Measurements from ENCODE around the gene LIFR.

LIFR gene

DNA sequence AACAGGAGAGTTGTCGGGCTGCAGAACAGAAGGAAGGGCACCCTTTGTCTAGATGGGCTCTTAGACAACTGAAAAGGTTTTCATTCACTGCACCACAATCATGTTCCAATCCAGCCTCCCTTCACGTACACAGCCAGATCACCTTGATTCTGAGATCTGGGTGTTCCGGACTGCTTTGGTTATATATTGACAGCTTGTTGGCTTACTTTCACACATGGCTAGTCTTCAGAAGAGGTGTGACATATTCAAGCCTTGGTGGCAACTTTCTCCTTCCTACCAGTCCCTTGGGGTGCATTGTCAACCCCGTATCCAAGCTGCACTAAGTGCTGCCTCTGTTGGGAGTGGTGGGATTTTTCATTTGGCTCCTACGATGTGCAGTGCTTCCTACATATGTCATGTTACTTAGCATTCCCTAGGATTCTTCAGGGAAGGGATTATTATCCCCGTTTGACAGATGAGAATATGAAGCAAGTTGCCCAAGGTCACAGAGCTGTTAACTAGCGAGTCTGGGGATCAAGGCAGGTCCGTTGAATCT lies 100.6 kb downstream of the LIFR start:
- TF ChIP-seq, protein P1, sequence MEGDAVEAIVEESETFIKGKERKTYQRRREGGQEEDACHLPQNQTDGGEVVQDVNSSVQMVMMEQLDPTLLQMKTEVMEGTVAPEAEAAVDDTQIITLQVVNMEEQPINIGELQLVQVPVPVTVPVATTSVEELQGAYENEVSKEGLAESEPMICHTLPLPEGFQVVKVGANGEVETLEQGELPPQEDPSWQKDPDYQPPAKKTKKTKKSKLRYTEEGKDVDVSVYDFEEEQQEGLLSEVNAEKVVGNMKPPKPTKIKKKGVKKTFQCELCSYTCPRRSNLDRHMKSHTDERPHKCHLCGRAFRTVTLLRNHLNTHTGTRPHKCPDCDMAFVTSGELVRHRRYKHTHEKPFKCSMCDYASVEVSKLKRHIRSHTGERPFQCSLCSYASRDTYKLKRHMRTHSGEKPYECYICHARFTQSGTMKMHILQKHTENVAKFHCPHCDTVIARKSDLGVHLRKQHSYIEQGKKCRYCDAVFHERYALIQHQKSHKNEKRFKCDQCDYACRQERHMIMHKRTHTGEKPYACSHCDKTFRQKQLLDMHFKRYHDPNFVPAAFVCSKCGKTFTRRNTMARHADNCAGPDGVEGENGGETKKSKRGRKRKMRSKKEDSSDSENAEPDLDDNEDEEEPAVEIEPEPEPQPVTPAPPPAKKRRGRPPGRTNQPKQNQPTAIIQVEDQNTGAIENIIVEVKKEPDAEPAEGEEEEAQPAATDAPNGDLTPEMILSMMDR (IDR thresholded peaks at IDR 0.05; ENCODE audit: low read depth, low read length, missing control alignments) = no peak

DNA sequence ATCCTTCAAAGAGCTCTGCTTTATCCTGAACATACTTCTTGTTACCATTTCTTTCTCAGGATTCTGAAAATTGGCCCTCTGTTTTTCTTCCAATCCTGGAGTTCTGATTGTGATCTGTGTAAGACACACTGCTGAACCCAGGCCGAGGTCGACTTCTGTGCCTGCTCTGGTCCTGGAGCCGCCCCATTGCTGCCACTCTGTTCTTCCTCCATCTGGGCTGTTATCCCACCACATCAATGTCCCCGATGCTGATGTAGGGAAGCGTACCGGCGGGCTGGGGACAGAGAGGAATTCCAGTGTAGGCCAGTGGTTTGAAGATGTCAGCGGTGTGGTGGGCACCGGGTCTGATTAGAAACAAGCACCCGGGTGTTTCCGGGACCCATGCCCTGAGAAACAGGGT lies 102.5 kb downstream of the LIFR start:
- H3K4me3 ChIP-seq (replicated peaks; ENCODE audit: low read depth, low read length) = no peak overlapping the region

More for the DNA sequence above, 100.6 kb downstream of the LIFR start:
- DNase-seq (ENCODE audit: extremely low read depth, low read depth) = no peak
- H3K4me3 ChIP-seq (replicated peaks; ENCODE audit: low read depth, low read length) = no peak overlapping the region

DNA sequence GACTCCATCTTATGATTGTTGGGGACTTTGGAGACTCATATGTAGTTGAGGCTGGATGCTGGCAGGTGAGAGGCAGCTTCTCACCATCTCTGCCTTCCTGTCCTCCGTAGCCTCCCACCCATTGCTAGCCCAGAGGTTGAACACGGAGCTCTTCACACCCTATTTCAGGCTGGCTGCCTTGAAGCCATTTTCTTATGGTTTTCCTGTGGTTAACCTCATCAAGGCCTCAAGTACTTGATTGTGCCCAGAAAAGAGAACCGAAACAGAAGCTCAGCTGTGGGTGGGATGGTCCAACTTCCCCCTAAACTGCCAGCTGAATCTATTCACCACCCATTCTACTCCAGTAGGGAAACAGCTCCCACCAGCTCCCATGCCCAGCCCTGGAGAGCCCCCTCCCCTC lies 102.9 kb downstream of the LIFR start:
- no peak for DNase-seq (ENCODE audit: extremely low read depth, low read depth)
- TF ChIP-seq, protein P1 (IDR thresholded peaks at IDR 0.05; ENCODE audit: low read depth, low read length, missing control alignments) = no peak
- H3K4me3 ChIP-seq (replicated peaks; ENCODE audit: low read depth, low read length) = no peak overlapping the region

More for the DNA sequence above, 102.5 kb downstream of the LIFR start:
- TF ChIP-seq, protein P1 (IDR thresholded peaks at IDR 0.05; ENCODE audit: low read depth, low read length, missing control alignments) = no peak
- no peak for DNase-seq (ENCODE audit: extremely low read depth, low read depth)

DNA sequence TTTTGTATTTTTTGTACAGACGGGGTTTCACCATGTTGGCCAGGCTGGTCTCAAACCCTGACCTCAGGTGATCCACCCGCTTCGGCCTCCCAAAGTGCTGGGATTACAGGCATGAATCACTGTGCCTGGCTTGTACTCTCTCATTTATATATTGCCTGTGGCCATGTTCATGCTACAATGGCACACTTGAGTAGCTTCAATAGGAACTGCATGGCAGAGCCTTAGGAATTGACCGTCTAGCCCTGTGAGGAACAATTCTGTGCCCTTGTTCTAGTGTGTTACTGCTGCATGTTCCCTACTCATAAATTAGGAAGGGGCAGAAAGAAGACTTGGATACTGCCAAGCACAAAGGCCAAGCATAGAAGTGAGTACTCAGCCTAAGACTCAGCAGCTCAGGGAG lies 104.2 kb downstream of the LIFR start:
- H3K4me3 ChIP-seq (replicated peaks; ENCODE audit: low read depth, low read length) = no peak overlapping the region
- DNase-seq (ENCODE audit: extremely low read depth, low read depth) = no peak
- TF ChIP-seq, protein P1 (IDR thresholded peaks at IDR 0.05; ENCODE audit: low read depth, low read length, missing control alignments) = no peak

DNA sequence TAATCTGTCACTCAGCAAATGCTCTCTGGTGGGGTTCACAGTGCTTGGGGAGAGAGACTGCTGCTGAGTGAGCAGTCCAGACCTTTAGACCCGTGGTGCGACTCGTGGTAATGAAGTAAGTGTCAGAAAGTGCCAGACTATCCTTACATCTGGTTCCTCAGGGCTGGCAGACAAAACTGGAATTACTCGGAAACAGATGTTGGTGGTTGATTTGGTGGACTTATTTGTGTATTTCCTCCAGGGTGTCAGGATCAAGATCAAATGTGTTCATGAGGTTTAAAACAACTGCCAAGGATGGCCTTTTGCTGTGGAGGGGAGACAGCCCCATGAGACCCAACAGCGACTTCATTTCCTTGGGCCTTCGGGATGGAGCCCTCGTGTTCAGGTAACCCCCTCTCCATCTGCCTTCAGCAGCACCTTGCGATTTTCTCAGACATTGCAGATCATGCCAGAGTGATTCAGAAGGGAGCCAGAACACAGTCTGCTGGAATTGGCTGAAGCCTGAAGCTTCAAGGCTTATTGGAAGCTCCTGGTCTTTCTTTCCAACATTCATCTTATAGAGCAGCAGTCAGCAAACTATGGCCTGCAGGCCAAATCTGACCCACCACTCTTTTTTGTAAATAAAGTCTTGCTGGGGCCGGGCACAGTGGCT lies 105.2 kb downstream of the LIFR start:
- peak; percentile 75 for DNase-seq (ENCODE audit: extremely low read depth, low read depth)
- TF ChIP-seq, protein P1 (IDR thresholded peaks at IDR 0.05; ENCODE audit: low read depth, low read length, missing control alignments) = no peak
- no peak overlapping the region for H3K4me3 ChIP-seq (replicated peaks; ENCODE audit: low read depth, low read length)

DNA sequence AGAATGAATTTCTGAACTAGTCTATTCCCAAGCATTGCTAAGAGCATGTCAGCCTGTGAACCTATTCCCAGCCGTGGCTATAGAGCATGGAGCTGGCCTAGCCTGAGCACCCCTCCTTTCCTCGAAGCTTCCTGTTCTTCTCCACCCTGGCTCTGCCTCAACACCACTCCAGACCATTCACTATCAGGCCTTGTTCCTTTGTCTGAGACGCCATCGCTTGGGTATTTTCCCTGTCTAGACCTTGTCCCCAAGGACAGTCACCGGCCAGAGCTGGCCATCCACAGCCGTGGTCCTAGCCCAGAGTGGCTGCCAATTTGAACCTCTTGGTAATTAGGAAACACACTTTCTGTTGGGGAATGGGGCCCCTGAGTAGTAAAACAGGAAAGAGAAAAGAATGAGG lies 105.8 kb downstream of the LIFR start:
- TF ChIP-seq, protein P1 (IDR thresholded peaks at IDR 0.05; ENCODE audit: low read depth, low read length, missing control alignments) = no peak
- no peak for DNase-seq (ENCODE audit: extremely low read depth, low read depth)
- no peak overlapping the region for H3K4me3 ChIP-seq (replicated peaks; ENCODE audit: low read depth, low read length)
